HEK293T (cell line): ENCODE data around the gene MYO16.

Source experiments
- CTCF ChIA-PET: fragments of 350-600 bp; formaldehyde crosslinking; extraction: SDS; loops from one replicate; lab custom pipeline; 2021; ENCODE audit warnings: antibody characterized with exemption, inconsistent platforms; lab: Yijun Ruan, JAX
- POLR2A ChIA-PET: fragments of 350-600 bp; formaldehyde crosslinking; extraction: SDS; loops from one replicate; lab custom pipeline; 2020; ENCODE audit warnings: antibody characterized with exemption, inconsistent platforms; lab: Yijun Ruan, JAX
- DNase-seq: peaks from one replicate; pipeline ENCODE4 v3.0.0; 2012; ENCODE audit warnings: mixed read lengths; ENCODE audit errors: extremely low spot score
- ARNT ChIP-seq: fragments of 450-650 bp; IDR thresholded peaks from 2 replicates; pipeline ENCODE4 v1.6.1; 2017; ENCODE audit warnings: mild to moderate bottlenecking
- BHLHE40 ChIP-seq: fragments of 450-650 bp; IDR thresholded peaks from 2 replicates; pipeline ENCODE4 v1.6.1; 2016; ENCODE audit warnings: mild to moderate bottlenecking, moderate library complexity, borderline replicate concordance
- CTBP1 ChIP-seq: fragments of 450-650 bp; IDR thresholded peaks from 2 replicates; pipeline ENCODE4 v1.6.1; 2016; ENCODE audit warnings: borderline replicate concordance
- ELF4 ChIP-seq: fragments of 450-650 bp; IDR thresholded peaks from 2 replicates; pipeline ENCODE4 v1.6.1; 2017; ENCODE audit warnings: antibody characterized with exemption
- FOXA1 ChIP-seq: fragments of 450-650 bp; IDR thresholded peaks from 2 replicates; pipeline ENCODE4 v1.6.1; 2016; ENCODE audit warnings: mild to moderate bottlenecking
- FOXK2 ChIP-seq: fragments of 450-650 bp; IDR thresholded peaks from 2 replicates; pipeline ENCODE4 v1.6.1; 2016; ENCODE audit warnings: mild to moderate bottlenecking
- FOXM1 ChIP-seq: fragments of 450-650 bp; IDR thresholded peaks from 2 replicates; pipeline ENCODE4 v1.6.1; 2017; ENCODE audit warnings: mild to moderate bottlenecking, borderline replicate concordance
- HDGF ChIP-seq: fragments of 450-650 bp; IDR thresholded peaks from 2 replicates; pipeline ENCODE4 v1.6.1; 2017; ENCODE audit warnings: antibody characterized with exemption, borderline replicate concordance
- L3MBTL2 ChIP-seq: fragments of 450-650 bp; conservative IDR thresholded peaks from 2 replicates; pipeline ENCODE4 v1.6.1; 2016; ENCODE audit warnings: mild to moderate bottlenecking
- LEF1 ChIP-seq: fragments of 450-650 bp; IDR thresholded peaks from 2 replicates; pipeline ENCODE4 v1.6.1; 2017; ENCODE audit warnings: mild to moderate bottlenecking, borderline replicate concordance
- NFRKB ChIP-seq: fragments of 450-650 bp; IDR thresholded peaks from 2 replicates; pipeline ENCODE4 v1.6.1; 2016; ENCODE audit warnings: mild to moderate bottlenecking, moderate library complexity
- SP1 ChIP-seq: fragments of 450-650 bp; IDR thresholded peaks from 2 replicates; pipeline ENCODE4 v1.6.1; 2017
- SUZ12 ChIP-seq: fragments of 450-650 bp; IDR thresholded peaks from 2 replicates; pipeline ENCODE4 v1.6.1; 2016; ENCODE audit warnings: mild to moderate bottlenecking
- TARDBP ChIP-seq: fragments of 450-650 bp; IDR thresholded peaks from 2 replicates; pipeline ENCODE4 v1.6.1; 2016
- ZNF384 ChIP-seq: fragments of 450-650 bp; IDR thresholded peaks from 2 replicates; pipeline ENCODE4 v1.6.1; 2016
- TF ChIP-seq, protein P1 (sequence below): fragments of 450-650 bp; IDR thresholded peaks from 2 replicates; pipeline ENCODE4 v1.6.1; 2016

MYO16 gene

DNA sequence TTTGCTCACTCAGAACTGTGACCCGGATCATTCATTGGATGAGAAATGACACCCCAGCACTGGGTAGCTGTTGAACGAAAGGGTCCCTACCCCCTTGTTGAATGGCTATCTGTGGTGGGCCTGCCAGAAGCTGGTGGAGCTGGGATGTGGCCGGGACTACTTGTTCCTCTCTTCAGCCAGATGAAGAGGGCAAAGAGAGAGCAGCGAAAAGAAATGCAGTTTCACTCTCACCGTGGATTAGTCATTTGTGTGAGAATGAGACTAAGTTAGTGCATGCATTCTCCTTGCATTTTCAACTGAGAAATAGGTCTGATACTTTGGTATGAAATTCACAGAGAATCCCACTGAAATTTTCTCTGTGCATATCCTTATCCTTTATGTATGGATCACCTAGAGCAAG, 603.9 kb downstream of the MYO16 start:
- CTCF ChIA-PET = no interaction called here
- POLR2A ChIA-PET = no interaction called here

DNA sequence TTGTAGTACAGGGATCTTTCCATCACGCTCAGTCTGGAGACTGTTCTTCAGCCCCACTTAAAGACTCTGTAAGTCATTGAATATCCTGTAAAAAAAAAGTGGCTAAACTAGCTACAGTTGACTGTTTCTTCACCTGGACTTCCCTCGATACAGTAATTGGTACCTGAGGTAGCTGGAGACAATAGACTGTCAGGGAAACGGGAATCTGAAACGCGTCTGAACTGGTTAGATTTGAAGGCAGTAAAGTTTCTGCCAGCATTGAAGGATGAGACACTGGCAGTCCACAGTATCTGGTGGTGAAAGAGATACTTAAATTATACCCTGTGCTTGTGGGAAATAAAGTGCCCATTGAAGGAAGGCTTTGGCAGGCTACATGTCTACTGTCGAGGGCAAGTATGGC, 606.5 kb downstream of the MYO16 start:
- TF ChIP-seq TARDBP (no peak), NFRKB (no peak), HDGF (no peak), SP1 (no peak), CTBP1 (no peak), FOXA1 (no peak), ARNT (no peak), ELF4 (no peak), LEF1 (no peak), FOXK2 (no peak), ZNF384 (no peak), L3MBTL2 (no peak), FOXM1 (no peak), BHLHE40 (no peak), SUZ12 (no peak)
- TF ChIP-seq, protein P1, sequence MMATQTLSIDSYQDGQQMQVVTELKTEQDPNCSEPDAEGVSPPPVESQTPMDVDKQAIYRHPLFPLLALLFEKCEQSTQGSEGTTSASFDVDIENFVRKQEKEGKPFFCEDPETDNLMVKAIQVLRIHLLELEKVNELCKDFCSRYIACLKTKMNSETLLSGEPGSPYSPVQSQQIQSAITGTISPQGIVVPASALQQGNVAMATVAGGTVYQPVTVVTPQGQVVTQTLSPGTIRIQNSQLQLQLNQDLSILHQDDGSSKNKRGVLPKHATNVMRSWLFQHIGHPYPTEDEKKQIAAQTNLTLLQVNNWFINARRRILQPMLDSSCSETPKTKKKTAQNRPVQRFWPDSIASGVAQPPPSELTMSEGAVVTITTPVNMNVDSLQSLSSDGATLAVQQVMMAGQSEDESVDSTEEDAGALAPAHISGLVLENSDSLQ = no peak
- DNase-seq = no peak
- ChIA-PET CTCF (no interaction called here), POLR2A (no interaction called here)

More for the DNA sequence above, 603.9 kb downstream of the MYO16 start:
- DNase-seq = no peak
- TF ChIP-seq CTBP1 (no peak), SP1 (no peak), FOXK2 (no peak), SUZ12 (no peak), ELF4 (no peak), FOXM1 (no peak), FOXA1 (no peak), LEF1 (no peak), NFRKB (no peak), HDGF (no peak), TARDBP (no peak), L3MBTL2 (no peak), ZNF384 (no peak)
- TF ChIP-seq, protein P1 = no peak

DNA sequence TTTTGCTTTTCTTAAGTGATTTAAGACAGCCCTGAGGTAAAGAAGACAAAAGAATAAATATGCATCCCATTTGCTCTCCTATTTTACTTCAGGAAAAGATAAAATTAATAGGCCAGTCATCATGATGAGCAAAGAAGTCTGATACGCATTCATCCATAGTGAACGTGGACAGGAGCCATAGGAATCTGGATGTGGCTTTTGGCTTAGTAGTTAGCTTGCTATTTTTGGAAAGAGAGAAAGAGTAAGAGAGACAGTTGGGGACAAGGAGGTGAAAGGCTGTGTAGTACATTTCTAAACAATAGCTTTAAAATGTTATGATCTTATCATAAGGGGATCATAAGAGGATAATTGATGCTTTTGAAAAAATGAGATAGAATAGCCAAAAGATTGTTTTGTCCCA, 611.7 kb downstream of the MYO16 start:
- ChIA-PET POLR2A (no interaction called here), CTCF (no interaction called here)
- TF ChIP-seq SP1 (no peak), SUZ12 (no peak), HDGF (no peak), BHLHE40 (no peak), LEF1 (no peak), FOXA1 (no peak), L3MBTL2 (no peak), ARNT (no peak), FOXK2 (no peak), FOXM1 (no peak), NFRKB (no peak), CTBP1 (no peak), ELF4 (no peak)
- TF ChIP-seq, protein P1 = no peak
- DNase-seq = no peak

DNA sequence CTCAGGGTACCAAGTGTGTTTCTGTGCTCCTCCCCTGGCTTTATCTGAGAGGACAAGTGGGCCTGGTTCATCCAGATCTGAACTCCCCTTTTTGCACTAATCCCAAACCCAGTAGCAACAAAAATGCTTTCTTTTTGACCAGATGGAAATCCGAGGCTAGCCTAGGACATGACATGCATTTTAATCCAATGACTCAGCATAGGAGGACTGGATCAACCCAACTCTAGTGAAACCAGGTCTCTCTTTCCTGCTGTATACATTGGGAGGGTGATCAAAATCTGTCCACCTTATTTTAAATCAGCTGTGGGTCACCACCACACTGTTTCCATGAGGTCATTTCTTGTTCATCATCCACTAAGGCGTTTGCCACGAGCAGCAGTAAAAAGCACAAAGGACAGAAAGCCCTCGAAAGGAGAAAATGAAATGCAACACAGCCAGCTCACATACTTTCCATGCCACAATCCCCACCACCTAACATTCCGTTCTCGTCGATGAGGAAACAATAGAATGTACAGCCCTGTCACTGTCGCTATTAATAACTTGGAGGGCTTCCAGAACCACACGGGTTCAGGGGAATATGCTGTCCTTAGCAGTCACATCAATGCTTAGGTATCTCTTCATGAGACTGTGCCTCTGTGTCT, 614.0 kb downstream of the MYO16 start:
- ChIA-PET CTCF (no interaction called here), POLR2A (no interaction called here)
- no peak for TF ChIP-seq FOXK2
- no peak for TF ChIP-seq FOXM1
- no peak for TF ChIP-seq NFRKB
- no peak for TF ChIP-seq HDGF
- no peak for TF ChIP-seq FOXA1
- no peak for TF ChIP-seq CTBP1
- TF ChIP-seq ZNF384 = no peak
- no peak for TF ChIP-seq SP1
- TF ChIP-seq LEF1 = no peak
- no peak for DNase-seq

DNA sequence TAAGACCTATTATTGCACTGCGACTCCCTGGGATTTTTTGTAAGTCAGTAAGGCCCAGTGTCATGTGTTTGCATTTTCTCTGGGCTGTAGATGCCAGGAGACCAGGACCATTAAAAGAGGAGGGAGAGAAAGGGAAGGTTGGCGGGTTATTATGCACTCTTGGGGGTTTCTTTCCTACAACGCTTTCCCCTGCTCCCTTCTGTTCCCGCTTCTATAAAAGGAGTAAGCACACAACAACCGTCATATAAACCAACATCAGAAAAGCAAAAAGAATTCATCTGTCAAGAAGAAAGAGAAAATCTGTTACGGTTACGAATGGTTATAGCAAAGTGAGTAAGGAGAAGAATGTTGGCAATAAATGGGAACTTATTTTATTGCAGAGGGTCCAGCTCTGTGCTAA, 615.2 kb downstream of the MYO16 start:
- ChIA-PET CTCF (no interaction called here), POLR2A (no interaction called here)
- TF ChIP-seq TARDBP (no peak), ZNF384 (no peak), FOXK2 (no peak), SP1 (no peak), FOXM1 (no peak), HDGF (no peak), CTBP1 (no peak), NFRKB (no peak), ARNT (no peak), L3MBTL2 (no peak), LEF1 (no peak), BHLHE40 (no peak), ELF4 (no peak), FOXA1 (no peak)
- TF ChIP-seq, protein P1 = no peak
- DNase-seq = no peak
